Measurements from ENCODE around the gene RFT1.

RFT1 gene

DNA sequence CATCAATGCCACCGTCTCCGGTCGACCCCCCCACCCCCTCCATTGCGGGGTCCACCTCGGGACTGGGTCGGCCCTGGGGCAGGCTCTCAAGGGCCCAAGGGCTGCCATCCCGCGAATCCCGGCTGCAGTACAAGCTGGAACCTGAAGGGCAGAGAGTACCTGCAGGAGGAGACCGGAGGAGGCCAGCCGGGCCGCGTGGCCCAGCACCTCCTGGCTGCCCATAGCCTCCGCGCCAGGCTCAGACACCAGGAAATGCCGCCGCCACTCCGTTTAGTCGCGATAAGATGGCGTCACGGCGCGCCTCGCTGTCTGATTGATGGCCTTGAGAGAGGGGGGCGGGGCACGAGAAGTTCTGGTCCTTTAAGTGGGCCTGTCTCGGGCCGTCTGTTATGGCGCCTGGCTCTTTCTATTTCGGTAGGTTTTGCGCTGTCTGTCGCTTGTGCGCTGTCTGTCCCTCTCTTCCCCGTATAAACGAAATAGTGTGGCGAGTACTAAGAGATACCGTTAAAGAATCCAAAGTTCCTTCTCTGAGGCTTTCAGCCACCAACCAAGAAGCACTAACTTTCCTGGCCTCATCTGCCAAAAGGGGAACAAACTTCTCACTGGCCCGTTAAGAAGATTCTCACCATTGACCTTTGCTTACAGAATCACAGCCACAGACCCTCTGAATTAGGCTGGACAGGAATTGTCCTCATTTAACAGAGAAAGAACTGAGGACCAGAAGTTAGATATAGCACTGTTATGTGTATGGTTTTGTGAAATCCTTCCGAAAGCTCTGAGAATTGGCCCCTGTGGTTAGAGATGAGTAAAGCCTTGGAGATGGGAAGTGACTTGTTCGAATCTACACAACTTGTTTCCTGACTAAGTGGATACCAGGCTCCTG, at the start of gene RFT1:
RFT1 (minus strand) TSS at position 257 of the 883 bp plus-strand sequence; CDS start at position 222, 35 bp downstream.
- no peak for TF ChIP-seq CTCF (IDR thresholded peaks at IDR 0.05)

DNA sequence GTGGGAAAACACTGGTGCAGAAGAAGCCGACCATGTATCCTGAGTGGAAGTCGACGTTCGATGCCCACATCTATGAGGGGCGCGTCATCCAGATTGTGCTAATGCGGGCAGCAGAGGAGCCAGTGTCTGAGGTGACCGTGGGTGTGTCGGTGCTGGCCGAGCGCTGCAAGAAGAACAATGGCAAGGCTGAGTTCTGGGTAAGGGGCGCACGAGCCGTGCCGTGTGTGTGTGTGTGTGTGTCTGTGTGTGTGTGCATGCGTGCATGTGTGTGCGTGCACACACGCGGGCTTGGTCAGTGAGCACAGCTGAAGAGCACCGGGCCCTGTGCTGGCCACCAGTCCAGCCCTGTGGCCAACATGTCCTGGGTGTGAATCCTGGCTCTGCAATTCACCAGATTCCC, 49.3 kb upstream of the RFT1 start:
- TF ChIP-seq CTCF (IDR thresholded peaks at IDR 0.05): no peak

DNA sequence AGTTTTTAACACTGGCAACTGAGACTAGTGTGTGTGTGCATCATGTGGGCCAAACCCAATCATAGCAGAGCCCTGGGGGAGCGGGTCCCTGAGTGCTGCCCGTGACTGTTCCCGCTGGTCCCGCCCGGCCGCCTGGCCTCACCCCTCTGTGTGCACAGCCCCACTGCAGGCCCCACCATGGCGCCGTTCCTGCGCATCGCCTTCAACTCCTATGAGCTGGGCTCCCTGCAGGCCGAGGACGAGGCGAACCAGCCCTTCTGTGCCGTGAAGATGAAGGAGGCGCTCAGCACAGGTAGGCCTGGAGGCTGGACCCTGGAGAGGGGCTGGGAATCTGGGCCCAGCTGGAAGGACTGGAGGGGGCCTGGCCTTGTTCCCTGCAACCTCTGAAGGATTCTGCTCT, 48.0 kb upstream of the RFT1 start:
- TF ChIP-seq CTCF (IDR thresholded peaks at IDR 0.05): no peak

DNA sequence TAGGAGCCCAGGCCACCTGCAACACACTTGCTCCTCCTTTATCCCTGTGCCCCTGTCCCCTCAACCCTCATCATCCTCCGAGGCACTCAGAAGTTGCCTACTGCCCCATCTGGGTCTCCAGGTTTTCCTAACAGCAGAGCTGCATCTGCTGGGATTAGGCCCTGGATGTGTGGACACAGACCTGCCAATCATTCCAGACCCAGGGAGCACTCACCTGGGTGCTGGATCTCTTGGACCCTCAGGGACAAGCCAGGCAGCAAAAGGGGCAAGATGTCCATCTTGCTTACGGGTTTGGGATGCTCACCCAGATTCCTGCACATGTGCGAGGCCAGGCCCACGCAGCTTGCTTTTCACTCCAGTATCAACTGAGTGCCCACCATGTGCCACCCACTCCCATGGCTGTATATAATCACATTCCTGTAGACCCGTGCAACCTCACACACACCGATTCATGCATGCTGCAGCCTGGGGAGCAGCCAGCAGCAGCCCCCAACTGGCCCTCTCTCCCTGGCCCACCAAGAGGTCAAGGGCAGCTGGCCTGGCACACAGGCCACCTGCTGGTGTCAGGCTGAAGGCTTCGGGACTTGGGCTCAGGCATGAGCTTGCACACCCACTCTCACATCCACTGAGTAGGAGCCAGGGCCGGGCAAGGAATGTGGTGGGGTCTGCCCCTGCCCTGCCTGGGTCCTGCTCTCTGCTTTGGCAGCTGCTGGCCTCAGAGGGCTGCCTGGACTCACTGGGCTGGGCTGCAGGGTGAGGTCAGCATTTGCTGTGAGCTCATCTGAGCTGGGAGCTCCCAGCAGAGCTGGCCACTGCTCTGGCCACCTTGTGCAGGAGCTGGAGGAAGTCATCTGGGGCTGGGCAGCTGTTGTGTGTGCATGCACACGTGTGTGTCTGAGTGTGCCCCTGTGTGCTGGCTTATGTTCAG, 45.6 kb upstream of the RFT1 start:
- TF ChIP-seq CTCF (IDR thresholded peaks at IDR 0.05): no peak

DNA sequence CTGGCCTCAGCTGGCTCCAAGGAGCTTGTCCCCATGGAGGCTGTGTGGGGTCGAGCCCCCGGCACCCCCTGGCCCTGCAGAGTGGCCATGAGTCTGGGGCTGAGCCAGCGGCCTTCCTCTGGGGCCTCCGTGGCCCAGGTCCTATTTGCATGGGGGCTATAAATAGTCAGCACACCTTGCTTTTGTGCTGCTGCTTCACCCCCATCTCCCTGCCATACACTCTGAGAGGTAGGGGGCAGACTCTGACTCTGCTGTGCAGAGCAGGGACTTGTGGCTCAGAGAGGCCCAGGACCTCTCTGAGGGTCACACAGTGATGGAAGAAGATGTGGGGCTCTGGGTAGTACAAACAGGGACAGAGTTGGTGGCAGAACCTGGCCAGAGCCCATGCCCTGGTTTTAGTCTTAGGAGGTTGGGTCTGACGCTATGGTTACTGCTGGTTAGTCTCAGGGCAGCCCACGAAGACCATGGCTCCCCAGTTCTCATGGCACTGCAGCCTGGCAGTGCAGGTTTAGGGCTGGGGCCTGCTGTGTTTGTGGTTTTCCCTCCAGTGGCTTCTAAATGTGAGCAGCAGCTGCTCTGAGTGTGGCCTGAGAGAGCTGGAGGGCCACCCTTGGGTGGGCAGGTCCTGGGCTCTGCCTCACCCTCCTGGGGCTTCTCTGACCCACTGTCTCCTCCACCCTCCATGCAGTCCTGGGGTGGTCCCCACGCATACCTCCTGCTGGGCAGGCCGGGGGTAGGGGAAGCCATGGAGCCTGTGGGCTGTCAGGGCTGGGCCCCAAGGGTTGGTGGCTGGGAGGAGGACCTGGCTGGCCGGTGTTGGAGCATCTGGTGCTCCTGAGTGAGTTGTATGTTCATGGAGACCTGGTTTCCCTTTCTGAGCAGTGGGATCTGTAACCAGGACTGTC, 44.4 kb upstream of the RFT1 start:
- no peak for TF ChIP-seq CTCF (IDR thresholded peaks at IDR 0.05)

DNA sequence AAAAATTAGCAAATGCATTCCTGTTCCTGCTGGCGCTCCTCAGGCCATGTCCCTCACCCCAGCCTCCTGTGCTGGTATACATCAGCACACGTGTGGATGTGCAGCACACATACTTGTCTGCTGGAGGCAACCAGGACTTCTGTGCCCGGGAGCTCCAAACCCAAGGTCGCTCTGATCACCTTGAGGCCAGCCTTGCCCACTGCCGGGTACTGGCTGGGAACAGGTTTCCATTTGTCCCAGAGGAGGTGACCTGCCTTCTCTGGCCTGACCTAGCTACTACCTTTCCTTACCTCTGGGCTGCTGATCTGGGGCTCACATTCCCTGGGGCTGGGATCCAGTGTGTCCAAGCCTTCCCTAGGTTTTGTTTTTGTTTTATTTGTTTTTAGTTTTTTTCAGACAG, 42.9 kb upstream of the RFT1 start:
- TF ChIP-seq CTCF (IDR thresholded peaks at IDR 0.05): no peak

Data from LNCAP (cell line).